Stimulated activated CD8-positive, alpha-beta memory T cell treated with anti-CD3 and anti-CD28 coated beads, Interleukin-7, amount 100 ng/mL, for 48 hours (primary cell): ENCODE results near the gene LIN28A.
A peak's percentile ranks its signal among the peaks of the same experiment; 100 is the strongest.
"Not testable (repeated sequence)": the region's sequence is repeated elsewhere in the genome, so short reads cannot be mapped to it uniquely, and the experiment has no call there.

ENCODE experiments used
- DNase-seq, 2 donors: peaks; one replicate each; pipeline ENCODE4 v3.0.0-alpha.2; 2020; ENCODE audit warnings: low read depth in 1 of 2; ENCODE audit errors: extremely low read depth in 1 of 2

LIN28A gene, protein sequence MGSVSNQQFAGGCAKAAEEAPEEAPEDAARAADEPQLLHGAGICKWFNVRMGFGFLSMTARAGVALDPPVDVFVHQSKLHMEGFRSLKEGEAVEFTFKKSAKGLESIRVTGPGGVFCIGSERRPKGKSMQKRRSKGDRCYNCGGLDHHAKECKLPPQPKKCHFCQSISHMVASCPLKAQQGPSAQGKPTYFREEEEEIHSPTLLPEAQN

DNA sequence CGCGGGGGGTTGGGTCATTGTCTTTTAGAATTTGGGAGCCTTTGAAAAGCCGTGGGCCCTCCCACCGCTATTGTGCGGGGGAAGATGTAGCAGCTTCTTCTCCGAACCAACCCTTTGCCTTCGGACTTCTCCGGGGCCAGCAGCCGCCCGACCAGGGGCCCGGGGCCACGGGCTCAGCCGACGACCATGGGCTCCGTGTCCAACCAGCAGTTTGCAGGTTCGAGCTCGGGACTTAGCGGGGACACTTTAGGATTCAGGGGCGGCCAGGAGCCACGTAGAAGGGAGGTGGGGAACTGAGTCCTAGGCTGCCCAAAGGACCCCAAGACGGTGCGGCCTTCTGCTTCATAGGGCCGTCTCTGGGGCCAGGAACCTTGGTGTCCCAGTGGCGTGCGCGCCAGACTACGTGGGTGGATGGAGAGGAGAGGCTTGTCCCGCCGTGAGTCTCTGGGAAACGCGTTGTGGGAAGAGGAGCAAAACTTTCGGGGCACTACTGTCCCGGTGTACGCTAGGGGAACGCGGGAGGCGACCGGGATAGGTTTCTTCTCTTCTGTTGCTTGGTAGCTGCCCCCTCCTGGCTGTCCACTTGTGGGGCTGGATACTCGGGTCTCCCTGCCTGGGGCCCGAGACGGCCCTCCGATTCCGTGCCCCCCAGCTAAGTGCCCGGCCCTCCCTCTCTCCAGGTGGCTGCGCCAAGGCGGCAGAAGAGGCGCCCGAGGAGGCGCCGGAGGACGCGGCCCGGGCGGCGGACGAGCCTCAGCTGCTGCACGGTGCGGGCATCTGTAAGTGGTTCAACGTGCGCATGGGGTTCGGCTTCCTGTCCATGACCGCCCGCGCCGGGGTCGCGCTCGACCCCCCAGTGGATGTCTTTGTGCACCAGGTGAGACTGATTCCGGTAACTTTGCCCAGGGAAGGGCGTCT lies at the start of gene LIN28A:
Gene LIN28A (plus strand): TSS at position 112 of the 918 bp plus-strand sequence. CDS start 75 bp downstream, at position 187.
- no peak for DNase-seq

DNA sequence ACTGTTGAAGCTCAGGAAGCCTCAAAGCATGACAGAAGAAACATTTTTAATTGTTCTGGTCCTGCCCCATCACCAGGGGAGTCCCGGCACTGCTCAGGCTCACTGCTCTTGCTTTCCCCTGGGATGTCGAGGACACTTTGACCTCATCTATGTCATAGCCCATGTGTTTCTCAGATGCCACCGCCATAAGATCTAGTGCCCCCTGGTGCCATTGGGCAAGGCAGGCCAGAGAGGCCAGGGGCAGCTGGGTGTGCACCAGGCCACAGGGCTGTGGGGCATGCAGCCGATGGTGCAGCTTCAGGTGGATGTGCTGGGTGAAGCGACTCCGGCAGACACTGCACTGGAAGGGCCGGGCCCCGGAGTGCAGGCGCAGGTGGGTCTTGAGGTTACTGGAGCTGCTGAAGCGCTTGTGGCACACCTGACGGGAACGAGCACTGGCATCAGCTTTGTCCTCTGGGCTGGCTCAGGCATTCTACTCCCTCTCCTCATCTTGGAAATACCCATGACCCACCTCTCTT lies 49.0 kb upstream of the LIN28A start:
- DNase-seq, result no peak

DNA sequence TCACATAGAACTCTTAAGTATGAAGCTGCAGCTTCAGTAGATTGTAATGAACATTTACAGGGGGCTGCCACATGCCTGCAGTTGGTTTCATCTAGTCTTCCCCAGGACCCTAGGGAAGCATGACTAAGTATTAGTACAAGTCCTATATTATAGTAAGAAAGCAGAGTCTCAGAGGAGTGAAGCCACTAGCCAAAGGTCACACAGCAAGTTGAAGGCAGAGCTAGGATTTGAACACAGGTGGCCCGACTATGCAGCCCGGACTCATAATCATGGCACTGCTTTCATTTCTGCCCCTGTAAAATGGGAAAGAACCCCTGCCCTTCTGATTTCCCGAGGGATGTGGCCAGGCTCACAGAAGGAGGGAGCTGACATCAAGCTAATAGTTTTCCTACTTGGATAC lies 48.3 kb upstream of the LIN28A start:
- no peak for DNase-seq

DNA sequence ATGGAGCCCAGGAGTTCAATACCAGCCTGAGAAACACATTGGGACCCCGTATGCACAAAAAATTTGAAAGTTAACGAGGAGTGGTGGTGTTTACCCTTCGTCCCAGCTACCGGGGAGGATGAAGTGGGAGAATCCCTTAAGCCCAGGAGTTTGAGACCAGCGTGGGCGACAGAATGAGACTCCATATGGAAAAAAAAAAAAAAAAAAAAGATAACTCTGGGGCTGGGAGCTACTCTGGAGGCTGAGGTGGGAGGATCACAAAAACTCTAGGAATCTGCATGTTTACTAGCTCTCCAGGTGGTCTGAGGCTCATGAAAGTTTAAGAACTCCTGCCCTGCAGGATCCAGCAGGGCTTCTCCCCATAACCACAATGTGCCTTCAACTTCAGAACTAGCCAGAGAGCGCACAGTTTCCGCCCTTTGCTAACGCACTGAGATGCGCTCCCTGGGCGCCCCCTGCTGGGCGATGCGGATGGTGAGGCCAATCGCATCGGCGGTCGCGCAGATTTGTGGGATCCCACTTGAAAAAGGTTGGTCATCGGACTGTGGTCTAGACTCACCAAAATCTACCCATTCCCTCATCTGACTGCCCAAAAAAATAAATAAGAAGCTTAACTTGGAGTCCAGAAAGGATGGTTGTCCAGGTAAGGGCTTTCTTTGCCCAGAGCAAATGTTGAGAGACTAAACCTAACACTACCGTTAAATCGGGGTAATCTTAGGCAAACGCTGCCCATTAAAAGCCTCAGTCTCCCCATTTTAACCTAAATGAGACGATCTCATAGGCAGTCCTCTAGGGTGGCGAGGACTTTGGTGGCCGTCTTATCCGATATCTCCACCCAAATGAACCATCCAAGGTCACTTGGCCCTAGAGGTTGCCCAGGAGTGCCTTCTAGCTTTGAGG lies 46.8 kb upstream of the LIN28A start:
- DNase-seq, result peak; percentile 62 to 72

DNA sequence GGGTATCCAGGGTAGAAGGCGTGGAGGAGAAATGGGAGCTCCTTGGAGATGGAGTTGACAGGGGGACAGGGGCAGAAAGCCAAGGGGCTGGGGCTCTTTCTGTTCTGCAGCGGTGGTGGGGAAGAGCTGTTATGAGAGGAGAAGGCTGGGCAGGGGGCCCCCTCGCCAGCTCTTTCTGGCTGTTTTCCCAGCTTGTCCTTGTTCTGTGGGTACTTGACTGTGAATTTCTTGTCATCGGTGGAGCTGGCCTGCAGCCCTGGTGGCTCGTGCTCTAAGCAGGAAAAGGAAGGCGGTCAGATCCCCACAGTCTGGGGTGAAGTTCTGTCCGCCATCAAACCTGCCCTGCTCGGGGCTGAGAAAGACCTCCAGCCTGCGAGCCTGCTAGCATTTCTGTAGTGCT lies 45.7 kb upstream of the LIN28A start:
- DNase-seq, result no peak

DNA sequence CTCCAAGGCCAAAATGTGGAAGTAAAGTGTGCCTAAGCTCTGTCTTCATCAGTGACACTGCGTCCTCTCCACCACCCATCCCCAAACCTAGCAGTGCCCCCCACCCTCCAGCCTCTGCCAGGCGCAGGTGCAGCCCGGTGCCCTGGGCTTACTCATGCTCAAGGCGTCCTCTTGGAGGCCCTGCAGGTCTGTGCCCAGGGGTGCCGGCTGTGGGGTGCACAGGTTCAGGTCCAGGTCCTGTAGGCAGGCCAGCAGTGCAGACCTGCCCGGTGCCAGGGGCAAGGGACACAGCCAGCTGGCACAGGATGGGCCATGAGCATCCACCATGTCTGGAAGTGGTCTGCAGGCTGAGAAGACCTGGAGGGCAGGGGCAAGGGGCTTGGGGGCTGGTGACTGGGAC lies 43.2 kb upstream of the LIN28A start:
- DNase-seq, result no peak

DNA sequence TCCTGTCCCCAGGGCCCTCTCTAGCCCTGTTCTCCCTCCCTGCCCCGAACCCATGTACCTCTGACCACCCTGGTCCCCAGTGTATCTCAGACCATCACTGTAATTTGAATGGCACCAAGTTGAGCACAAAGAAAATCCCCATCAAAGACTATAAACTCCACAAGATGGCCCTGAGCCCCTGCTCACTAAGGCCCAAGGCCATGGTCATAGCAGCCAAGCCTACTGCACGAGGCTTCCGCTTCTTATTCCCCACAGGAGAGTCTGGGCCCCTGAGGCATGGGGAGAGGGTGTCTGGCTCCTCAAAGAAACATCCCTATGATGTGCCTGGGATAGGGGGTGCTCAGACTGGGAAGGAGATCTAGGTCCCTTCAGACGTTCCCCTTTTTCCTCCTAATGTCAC lies 42.6 kb upstream of the LIN28A start:
- DNase-seq, result no peak

DNA sequence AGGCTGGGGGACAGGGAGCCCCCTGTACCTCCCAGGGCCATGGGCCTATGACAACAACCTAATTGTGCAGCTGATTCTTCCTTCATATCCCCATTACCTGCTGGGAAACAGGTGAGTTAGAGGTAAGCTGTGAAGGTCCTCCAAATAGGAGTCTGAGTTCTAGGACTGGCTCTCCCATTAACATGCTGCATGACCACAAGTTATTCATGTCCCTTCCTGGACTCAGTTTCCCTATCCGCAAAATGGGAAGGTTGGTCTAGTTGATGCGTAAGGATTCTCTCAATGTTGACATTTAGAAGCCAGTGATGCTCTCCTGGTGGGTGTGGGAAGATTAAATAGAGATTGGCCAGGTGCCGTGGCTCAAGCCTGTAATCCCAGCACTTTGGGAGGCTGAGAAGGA lies 42.1 kb upstream of the LIN28A start:
- DNase-seq, result no peak

DNA sequence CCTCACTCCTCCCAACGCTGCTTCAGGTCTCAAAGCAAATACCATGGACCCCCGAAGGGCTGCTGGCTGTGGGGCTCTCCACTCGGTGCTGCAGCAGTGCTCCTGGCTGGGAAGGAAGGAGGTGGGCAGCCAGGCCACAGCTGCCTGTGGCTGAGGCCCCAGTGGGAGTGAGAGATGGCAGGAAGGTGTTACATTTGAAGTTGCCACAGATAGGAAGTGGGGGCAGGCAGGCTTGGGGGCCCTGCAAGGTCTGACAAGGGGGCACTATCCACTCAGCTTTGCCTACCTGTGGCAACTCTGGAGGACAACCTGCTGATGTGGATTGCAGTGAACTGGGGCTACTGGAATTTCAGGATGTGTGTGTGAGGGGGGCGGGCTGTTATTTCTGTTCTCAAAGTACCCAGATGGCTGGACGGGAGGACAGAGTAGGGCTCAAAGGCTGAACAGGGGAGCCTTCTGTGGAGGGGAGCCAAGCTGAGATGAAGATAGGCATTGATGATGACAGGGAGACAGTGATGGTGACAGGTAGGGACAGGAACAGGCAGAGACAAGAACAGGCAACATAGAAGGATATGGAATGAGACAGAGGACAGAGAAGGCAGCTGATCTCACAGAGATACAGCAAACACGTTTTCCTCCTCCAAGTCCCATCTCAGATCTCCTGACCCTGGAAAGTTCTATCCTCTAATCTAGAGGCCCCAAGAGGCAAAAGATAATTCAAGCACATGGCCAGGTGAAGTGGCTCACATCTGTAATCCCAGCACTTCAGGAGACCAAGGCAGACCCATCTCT lies 39.8 kb upstream of the LIN28A start:
- DNase-seq, result no peak

DNA sequence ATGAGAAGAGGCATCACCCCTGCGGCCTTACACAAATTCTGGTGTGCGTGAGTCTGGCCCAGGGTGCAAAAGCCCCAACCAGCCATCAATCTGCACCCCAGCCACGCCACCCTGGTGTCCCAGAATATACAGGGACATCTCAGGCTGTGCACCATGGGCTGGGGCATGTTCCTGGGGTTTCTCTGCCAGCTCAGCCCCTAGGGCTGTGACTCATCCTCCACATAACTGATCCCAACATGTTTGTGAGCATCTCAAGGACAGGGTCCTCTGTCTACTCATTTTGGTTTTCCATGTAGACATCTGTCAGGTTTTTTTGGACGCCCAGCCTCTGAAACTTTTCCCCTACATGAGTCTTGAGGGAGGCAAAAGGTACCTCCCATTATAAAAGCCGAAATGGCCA lies 38.6 kb upstream of the LIN28A start:
- no peak for DNase-seq

DNA sequence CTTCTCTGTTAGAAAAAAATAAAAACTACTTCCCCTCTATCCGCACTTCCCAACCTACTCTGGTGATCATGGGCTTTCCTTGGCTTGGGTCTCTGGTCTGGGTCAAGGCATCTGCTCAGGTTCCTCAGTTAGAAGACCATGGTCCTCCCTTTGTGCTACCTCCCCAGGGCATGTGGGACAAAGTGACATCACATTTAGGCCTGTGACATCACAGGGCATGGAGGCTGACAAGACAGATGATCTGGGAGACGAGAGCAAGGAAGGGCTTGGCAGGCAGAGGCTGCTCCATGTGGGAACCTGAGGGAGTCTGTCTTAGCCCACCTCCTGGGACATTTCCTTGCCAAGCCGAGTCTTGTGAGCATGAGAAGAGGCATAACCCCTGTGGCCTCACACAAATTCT lies 38.0 kb upstream of the LIN28A start, which contains the start of gene ZNF683:
Gene ZNF683 (minus strand): TSS at position 140 of the 400 bp plus-strand sequence. CDS start 4,179 bp downstream, outside the sequence.
- DNase-seq, result not testable (repeated sequence)

DNA sequence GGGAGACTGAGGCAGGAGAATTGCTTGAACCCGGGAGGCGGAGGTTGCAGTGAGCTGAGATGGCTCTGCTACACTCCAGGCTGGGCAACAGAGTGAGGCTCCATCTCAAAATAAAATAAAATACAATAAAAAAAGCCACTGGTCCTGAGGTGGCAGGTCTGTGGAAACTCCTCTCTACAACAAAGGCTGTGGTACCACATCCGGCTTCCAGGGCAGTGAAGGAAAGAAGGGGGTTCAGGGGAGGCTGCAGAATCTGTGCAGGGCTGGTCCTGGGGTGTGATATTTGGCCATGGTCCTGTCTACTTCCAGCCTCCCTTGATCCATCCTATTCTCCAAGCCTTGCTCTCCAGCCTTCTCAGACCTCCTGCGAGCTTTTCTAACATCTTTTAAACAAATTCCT lies 37.3 kb upstream of the LIN28A start:
- DNase-seq, result no peak

DNA sequence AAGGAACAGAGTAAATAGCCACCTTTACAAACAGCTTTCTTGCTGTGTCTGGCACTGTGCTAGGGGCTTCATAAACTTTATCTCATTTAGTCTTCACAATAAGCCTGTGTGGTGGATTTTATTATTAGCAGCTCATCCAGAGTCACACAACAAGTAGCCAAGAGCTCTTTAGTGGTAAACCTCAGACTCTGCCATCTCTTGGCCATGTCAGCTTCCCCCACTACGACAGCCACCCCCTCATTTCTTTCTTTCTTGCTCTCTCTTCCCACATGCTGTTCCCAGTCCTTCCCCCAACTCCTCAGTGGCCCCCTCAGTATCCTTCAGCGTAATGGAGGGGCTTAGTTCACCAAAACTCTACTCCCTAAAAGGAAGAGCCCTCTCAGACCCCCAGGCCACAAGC lies 36.8 kb upstream of the LIN28A start:
- no peak for DNase-seq

DNA sequence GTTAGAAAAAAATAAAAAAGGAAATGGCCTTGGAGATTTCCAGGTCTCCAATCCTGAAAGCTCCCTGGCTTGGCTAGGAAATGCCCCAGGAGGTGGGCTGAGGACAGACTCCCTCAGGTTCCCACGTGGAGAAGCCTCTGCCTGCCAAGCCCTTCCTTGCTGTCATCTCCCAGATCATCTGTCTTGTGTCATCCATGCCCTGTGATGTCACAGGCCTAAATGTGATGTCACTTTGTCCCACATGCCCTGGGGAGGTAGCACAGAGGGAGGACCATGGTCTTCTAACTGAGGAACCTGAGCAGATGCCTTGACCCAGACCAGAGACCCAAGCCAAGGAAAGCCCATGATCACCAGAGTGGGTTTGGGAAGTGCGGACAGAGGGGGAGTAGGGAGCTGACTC lies 36.3 kb upstream of the LIN28A start:
- not testable (repeated sequence) for DNase-seq

DNA sequence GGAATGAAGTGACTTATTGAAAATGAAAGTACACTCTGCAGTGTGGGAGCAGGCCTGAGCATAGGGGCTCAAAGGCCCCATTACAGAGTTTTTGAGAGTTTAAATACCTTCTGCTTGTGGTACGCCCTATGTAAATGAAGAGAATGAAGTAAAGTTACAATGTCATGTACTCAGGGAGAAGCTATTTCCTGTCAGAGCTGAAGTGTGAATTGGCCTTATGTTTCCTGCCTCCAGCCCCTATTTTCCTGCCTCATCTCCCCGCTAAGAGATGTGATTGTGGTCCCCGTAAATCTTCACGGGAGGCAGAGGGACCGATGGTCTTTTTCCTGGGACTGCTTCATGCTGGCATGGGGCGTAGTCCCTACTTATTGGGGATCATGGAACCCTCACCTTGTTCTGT lies 35.5 kb upstream of the LIN28A start:
- DNase-seq, result no peak

DNA sequence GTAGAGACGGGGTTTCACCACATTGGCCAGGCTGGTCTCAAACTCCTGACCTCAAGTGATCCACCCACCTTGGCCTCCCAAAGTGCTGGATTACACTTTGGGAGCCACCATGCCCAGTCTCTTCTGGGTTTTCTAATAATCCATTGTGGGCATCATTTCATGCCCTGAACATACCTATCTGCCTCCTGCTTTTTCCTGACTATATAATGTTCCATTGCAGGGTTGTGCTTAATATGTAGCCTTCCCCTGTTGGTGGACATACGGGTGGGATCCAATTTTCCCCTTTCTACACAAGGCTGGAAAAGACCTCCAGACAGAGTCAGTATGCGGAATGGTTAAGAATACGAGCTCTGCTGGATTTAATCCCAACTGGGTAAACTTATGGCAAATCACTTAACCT lies 34.6 kb upstream of the LIN28A start:
- DNase-seq, result no peak

DNA sequence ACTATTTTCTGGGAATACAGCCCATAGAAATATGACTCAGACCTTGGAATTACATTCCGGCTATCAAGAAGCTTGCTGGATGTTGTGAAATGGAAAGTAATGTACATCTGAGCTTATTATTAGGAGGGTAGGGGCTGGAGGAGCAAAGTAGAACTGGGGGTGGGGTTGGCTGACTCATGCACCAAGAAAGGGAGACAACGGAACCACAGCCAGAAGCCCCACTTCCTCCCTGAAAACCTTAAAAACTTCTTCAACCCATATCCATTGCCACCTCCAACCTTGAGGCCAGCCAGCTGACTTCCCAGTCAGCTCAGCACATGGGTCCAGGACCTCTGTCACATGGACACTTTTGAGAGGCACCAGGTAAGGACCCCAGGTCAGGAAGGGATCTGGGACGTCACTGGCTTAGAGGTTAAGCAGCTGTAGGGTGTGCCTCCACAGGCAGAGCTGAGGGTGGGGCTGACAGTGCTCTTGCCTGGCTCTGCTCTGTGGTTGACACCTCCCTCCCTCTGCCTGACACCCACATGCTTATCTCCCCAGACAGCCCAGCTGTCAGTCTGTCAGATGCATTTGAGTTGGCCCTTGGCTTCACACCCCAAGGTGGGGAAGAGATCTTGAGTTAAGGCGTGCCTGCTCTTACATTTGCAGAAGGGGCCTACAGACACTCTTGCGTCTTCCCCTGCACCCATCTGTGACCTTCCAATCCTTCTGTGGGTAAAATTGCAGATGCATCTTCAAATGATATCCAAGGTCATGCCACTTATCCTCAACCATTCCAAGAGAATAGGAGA lies 32.3 kb upstream of the LIN28A start:
- peak; percentile 68 to 77 for DNase-seq

DNA sequence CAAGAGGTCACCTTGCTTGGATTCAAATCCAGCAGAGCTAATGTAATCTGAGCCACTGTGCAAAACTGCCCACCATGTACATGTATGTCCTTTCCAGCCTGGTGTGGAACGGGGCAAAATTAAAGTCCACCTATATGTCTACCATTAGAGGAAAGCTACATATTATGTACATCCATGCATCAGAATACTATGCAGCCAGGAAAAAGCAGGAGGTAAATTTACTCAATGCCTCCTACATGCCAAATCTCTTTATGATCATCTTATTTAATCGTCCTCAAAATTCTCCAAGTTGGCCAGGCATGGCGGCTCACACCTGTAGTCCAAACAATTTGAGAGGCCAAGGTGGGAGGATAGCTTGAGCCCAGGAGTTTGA lies 31.8 kb upstream of the LIN28A start:
- DNase-seq, result no peak

DNA sequence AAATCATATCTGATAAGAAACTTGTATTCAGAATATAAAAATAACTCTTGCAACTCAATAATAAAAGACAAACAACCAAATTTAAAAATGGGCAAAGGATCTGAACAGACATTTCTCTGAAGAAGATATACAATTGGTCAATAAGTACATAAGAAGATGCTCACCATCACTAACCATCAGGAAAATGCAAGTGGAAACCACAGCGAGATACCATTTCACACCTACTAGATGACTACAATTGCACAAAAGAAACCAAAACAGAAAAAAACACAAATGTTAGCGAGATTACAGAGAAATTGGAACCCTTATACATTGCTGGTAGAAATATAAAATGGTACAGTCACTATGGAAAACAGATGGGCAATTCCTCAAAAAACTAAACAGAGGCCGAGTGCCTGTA lies 26.5 kb upstream of the LIN28A start:
- no peak for DNase-seq
